GM21447 (cell line): ENCODE data around the gene DLGAP4.

Experiments used
- ATAC-seq: cut with Tn5 transposase; IDR thresholded peaks from one replicate; pipeline ENCODE4 v1.9.1; 2021; ENCODE audit not compliant: unreplicated experiment

Gene DLGAP4

GRCh38 chr20:36528176-36528874 lies 222.2 kb downstream of the DLGAP4 start:
- no peak for ATAC-seq

- ATAC-seq, result no peak
These were observed 222.8 kb downstream of the DLGAP4 start for GRCh38 chr20:36528875-36529417.

GRCh38 chr20:36532388-36532787 lies 226.2 kb downstream of the DLGAP4 start:
- ATAC-seq, result no peak

GRCh38 chr20:36532822-36533221 lies 226.7 kb downstream of the DLGAP4 start:
- no peak for ATAC-seq

- ATAC-seq, result no peak
These were observed 232.0 kb downstream of the DLGAP4 start for GRCh38 chr20:36538026-36538722.

- no peak for ATAC-seq
These were observed 234.5 kb downstream of the DLGAP4 start for GRCh38 chr20:36540551-36541211.

- no peak for ATAC-seq
These were observed 235.2 kb downstream of the DLGAP4 start, which contains the start of gene MYL9 for GRCh38 chr20:36541227-36541767. MYL9 (plus strand) TSS chr20:36541519; CDS start chr20:36544885, 3,366 bp downstream.

- no peak for ATAC-seq
These were observed 235.8 kb downstream of the DLGAP4 start for GRCh38 chr20:36541768-36542488.

- no peak for ATAC-seq
These were observed 236.5 kb downstream of the DLGAP4 start for GRCh38 chr20:36542516-36543183.

- no peak for ATAC-seq
These were observed 237.3 kb downstream of the DLGAP4 start for GRCh38 chr20:36543184-36544133.

- no peak for ATAC-seq
These were observed 238.2 kb downstream of the DLGAP4 start for GRCh38 chr20:36544134-36545018.

- no peak for ATAC-seq
These were observed 240.1 kb downstream of the DLGAP4 start for GRCh38 chr20:36546111-36546736.

GRCh38 chr20:36547186-36548005 lies 241.3 kb downstream of the DLGAP4 start:
- no peak for ATAC-seq

- no peak for ATAC-seq
These were observed 241.8 kb downstream of the DLGAP4 start for GRCh38 chr20:36548006-36548315.

- ATAC-seq, result no peak
These were observed 242.8 kb downstream of the DLGAP4 start for GRCh38 chr20:36548704-36549627.

- ATAC-seq, result no peak
These were observed 243.4 kb downstream of the DLGAP4 start for GRCh38 chr20:36549628-36549941.
